DMS79 (cell line): ENCODE measurements around the gene DMKN.
"Not testable (repeated sequence)": the region's sequence is repeated elsewhere in the genome, so short reads cannot be mapped to it uniquely, and the experiment has no call there.

Experiments
- DNase-seq: peaks from one replicate; lab custom pipeline; 2025; lab: John Stamatoyannopoulos, UW

DMKN gene

DNA sequence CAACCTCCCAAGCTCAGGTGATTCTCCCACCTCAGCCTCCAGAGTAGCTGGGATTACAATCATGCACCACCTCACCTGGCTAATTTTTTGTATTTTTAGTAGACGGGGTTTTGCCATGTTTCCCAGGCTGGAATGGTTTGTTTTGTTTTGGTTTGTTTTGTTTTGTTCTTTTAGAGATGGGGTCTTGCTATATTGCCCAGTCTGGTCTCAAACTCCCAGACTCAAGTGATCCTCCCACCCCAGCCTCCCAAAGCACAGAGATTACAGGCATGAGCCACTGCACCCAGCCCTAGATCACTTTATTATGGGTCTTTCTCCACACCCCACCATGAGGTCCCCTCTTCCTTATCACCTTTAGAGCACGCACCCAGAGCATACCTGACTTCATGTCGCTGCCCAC, 15.2 kb downstream of the DMKN start:
- DNase-seq: no peak

DNA sequence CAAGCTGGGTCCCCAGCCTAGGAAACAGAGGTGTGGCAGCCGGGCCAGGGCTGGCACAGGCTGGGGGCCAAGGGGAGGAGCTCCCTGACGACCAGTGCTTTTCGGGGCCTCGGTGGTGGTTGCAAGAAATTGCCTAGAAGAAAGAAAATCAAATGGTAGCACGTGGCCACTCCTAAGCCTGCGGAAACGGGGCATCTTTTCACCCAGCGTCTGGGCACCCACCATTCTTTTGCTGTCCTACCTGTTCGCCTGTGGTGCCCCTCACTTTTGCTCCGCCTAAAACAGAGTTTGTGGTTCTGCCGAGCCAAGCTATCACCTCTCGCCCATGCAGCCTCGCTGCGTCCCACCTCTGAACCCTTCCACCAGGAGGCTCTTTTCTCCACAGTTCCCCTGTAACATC, 16.0 kb downstream of the DMKN start:
- no peak for DNase-seq

DNA sequence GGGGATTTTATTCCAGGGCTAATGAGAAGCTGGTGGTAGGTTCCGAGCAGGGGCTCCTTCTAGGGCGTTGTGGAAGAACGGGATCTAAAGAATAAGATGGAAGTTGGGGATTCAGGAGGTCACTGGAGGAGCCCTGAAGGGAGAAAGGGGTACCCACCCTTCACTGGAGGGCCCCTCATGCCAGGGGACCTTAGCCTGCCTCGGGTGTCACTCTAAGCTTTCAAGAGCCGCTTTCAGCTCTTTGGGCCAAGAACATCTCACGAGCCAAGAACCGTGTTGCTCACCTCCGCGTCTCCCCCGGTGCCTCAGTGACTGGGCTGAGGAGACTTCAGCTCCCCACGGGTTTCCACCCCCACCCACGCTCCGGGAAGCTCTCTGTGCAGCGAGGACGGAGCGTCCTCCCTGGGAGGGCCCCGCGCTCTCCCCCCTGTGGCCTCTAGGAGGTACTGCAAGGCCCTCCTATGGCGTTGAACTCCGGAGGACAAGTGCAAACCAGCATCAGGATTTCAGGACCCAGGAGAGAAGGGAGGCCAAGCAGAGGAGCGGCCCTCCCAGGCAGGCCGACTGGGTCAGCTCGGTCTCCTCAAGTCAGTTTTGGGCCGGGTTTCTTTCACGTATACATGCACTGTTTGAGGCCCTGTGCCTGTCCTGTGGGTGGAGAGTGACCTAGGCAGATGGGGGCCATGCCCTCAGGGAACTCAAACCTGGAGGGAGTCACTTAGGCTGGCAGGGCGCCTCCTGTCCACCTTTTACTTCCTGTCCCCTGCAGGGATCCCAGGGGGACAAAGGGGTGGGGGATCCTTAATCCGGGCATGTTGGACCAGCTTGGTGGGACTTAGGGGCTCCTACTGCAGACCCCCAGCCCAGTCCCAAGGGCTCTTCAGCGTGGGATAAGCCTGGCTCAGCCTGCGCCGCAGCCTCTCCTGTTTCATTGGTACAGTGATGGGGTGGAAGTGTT, 18.1 kb downstream of the DMKN start:
- DNase-seq: peak; percentile 11

DNA sequence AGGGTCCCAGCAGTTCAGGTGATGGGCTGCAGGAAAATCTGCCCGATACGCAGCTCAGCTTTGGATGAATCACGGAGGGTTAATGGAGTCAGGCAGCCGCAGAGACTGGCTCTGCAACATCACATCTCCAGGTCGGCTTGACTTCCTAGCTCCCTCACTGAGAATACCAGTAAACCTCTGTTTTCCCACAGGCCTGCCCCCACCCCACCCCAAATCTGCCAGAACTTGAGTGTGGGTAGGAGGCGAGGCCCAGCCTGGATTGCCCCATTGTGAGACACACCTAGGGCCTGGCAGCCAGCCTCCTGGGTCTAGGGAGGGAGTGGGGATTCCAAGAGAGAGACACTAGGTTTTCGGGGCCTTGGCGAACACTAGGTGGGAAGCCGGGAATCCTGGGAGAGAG, 19.5 kb downstream of the DMKN start:
- DNase-seq: no peak

- DNase-seq: no peak
These were observed 21.6 kb downstream of the DMKN start for GRCh38 chr19:35491836-35492360.

DNA sequence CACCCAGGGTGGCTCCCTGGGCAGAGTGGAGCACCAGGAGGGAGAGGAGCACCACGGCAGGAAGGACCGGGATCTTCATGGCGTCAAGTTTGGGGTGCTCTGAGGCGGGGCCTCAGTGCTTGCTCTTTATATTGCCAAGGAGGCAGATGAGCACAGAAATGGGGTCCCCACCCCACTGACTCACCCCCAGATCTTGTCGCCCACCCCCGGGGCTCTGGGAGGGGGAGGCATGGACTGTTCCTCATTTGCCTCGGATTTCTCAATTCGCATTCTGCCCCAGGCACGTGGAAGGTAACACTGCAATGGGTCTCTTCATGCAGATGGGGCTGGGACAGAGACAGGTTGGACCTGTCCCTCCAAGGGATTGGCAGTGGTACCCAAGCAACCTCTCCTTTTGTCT, 23.1 kb downstream of the DMKN start, which contains the start of gene KRTDAP:
KRTDAP (minus strand) TSS at position 101 of the 400 bp plus-strand sequence; CDS start at position 79, 22 bp downstream.
- DNase-seq: no peak

- no peak for DNase-seq
These were observed 24.8 kb downstream of the DMKN start for GRCh38 chr19:35488677-35489076.

DNA sequence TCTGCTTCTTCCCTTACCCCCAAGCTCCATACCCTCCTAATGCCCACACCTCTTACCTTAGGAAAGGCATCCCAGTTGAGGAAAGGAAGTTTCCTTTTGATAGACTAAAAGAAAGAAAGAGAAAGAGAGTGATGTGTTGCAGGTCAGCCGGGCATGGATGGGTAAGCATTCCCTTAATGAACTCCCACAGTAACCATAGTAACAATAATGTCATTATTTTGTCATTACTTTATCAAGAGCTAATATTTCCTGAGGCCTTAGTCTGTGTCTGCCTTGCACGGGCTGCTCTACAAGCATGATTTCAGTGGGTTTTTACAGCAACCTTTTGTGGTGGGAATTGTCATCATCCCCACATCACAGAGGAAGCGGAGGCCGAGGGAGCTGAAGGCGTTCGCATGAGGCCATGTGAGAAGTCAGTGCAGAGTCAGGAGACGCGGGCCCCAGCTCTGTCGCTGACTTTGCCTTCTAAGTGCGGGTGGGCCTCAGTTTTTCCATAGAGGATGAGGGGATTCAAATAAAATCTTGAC, 25.7 kb downstream of the DMKN start:
- no peak for DNase-seq

DNA sequence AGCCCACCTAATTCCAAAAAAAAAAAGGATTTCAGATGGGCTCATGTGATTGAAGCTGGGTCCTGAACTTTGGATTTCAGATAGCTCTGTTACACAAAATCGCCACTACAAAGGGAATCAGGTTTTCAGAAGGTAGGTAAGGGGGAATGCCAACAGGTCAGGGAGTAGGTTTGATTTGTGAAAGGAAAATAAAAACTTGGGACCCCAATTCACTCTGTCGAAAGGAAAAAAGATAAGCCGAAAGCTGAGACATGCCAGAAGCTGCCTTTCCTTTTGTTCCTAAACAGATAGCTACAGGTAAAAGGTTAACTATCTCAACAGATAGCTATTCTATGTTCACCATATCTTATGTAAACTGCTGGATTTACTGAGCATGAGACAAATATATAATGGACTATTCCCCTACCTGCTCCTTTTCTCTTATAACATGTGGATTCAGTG, 27.2 kb downstream of the DMKN start:
- DNase-seq: no peak

- DNase-seq: no peak
These were observed 29.0 kb downstream of the DMKN start for GRCh38 chr19:35484252-35485036.

GRCh38 chr19:35483089-35483488, 30.4 kb downstream of the DMKN start:
- no peak for DNase-seq

DNA sequence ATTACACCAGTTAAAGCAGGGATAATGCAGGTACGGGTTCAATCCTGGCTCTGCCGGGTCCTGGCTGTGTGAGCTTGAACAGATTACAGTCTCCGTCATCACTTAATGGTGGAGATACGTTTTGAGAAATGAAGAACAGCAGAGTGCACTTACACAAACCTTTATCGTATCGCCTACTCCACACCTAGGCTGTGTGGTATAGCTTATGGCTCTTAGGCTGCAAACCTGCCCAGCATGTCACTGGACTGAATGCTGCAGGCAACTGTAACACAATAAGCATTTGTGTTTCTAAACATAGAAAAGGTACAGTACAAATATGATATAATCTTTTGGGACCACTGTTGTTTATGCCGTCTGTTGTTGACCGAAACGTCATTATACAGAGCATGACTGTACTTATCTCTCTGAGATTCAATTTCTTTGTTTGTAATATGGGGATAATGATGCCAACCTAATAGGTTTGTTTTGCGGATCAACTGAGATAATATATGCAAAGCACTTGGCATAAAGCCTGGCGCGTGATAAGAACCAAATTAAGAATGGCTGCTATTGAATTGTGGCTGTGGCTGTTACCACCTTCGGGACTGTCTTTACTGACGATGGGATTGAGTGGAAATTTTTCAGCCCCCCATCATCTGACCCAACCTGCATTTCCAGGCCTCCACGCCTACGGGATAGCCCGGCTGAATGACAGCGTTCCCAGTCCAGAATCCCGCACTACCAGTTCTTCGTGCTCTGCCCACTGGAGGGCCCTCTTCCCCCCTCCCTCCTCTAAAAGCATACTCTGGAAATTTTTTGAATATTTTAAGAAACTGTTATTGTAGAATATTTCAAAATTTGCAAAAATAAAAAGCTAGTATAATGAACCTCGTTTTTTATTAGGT, 34.4 kb downstream of the DMKN start:
- DNase-seq: peak; percentile 26

- DNase-seq: no peak
These were observed 37.3 kb downstream of the DMKN start for GRCh38 chr19:35476149-35476548.

GRCh38 chr19:35474594-35474993, 38.9 kb downstream of the DMKN start:
- not testable (repeated sequence) for DNase-seq

DNA sequence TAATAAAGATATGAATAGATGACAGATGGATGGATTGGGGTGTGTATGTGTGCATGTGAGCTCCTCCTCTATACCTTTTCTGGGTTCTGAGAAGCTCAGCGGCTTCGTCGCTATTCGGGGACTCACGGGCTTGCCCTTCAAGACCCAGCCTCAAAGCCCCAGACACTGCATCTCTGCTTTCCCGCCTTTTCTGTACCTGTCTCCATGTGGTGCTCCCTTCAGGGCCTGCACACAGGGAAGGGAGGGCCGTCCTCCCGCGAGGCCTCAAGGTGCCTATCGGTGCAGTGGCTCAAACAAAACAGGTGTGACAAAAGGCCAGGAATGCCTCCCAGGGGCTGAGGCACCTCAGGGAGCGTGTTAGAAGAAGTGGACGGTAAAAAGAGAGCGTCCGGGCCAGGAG, 39.3 kb downstream of the DMKN start:
- no peak for DNase-seq

DNA sequence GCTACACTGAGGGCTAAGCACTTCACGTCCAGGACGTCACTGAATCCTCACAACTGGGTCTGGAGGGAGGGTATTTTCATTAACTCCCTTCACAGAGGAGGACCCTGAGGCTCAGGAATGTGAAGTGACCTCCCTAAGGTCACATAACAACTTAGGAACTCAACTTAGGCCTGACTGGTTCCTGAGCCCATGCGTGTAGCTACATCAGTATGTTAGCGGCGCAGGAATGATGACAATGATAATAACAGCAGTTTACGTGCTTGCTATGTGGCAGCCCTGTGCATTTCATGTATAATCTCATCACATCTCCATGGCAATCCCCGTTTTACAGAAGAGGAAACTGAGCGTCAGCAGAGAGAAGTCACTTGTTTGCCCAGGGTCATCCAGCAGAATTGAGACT, 41.5 kb downstream of the DMKN start:
- no peak for DNase-seq

DNA sequence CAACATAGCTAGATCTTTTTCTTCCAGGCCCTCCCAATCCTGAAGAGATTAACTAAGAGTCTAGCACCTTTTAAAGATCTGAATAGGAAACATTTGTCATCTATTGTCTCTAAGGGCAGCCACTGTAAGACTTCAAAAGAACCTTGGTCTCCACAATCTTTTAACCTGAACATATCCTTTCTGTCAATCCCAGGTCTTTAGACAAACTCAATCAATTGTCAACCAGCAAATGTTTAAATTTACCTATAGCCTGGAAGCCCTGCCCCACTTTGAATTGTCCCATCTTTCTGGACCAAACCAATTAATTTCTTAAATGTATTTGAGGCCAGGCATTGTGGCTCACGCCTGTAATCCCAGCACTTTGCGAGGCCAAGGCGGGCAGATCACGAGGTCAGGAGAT, 42.4 kb downstream of the DMKN start:
- not testable (repeated sequence) for DNase-seq

DNA sequence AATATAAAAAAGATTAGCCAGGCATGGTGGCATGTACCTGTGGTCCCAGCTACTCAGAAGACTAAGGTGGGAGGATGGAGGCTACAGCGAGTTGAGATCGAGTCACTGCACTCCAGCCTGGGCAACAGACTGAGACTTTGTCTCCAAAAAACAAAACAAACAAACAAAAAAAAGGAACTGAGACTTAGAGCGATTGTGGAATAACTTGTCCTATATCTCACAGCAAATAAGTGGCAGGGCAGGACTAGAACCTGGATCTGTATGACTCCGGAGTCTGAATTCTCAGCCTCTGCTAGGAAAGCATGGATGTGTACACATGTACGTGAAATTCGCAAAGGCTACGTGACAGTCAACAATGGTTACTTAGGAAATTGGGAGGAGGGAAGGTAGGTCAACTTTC, 43.3 kb downstream of the DMKN start:
- DNase-seq: no peak

- no peak for DNase-seq
These were observed 44.8 kb downstream of the DMKN start for GRCh38 chr19:35468637-35469036.

- no peak for DNase-seq
These were observed 47.2 kb downstream of the DMKN start for GRCh38 chr19:35466259-35466658.

GRCh38 chr19:35462956-35463355, 50.5 kb downstream of the DMKN start:
- not testable (repeated sequence) for DNase-seq
